Fibroblast of mammary gland (primary cell): ENCODE data around the gene SH3GL3.

Source experiments
- DNase-seq: peaks from one replicate; pipeline ENCODE4 v3.0.0-alpha.2; 2010; ENCODE audit warnings: low read depth
- H3K4me3 ChIP-seq: 2 replicates; pipeline ENCODE4 v1.5.1; 2011; ENCODE audit warnings: low read depth, mild to moderate bottlenecking, low read length, moderate library complexity; ENCODE audit not compliant: control insufficient read depth
- TF ChIP-seq, protein P1 (sequence below): conservative IDR thresholded peaks from 2 replicates; pipeline ENCODE4 v1.5.1; 2011; ENCODE audit warnings: low read depth, low read length, inconsistent platforms; ENCODE audit not compliant: control insufficient read depth, insufficient read depth

The SH3GL3 gene

DNA sequence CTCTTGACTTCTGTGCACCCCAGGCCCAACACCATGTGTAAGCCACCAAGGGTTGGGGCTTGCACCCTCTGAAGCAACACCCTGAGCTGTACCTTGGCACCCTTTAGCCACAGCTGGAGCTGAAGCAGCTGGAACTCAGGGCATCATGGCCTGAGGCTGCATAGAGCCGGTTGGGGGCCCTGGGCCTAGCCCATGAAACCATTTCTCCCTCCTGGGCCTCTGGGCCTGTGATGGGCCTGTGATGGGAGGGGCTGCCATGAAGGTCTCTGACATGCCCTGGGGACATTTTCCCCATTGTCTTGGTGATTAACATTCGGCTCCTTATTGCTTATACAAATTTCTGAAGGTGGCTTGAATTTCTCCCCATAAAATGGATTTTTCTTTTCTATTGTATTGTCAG lies 184.4 kb downstream of the SH3GL3 start:
- TF ChIP-seq, protein P1, sequence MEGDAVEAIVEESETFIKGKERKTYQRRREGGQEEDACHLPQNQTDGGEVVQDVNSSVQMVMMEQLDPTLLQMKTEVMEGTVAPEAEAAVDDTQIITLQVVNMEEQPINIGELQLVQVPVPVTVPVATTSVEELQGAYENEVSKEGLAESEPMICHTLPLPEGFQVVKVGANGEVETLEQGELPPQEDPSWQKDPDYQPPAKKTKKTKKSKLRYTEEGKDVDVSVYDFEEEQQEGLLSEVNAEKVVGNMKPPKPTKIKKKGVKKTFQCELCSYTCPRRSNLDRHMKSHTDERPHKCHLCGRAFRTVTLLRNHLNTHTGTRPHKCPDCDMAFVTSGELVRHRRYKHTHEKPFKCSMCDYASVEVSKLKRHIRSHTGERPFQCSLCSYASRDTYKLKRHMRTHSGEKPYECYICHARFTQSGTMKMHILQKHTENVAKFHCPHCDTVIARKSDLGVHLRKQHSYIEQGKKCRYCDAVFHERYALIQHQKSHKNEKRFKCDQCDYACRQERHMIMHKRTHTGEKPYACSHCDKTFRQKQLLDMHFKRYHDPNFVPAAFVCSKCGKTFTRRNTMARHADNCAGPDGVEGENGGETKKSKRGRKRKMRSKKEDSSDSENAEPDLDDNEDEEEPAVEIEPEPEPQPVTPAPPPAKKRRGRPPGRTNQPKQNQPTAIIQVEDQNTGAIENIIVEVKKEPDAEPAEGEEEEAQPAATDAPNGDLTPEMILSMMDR, result no peak
- H3K4me3 ChIP-seq, result no peak overlapping the region

GRCh38 chr15:83643201-83643600 lies 196.1 kb downstream of the SH3GL3 start:
- no peak overlapping the region for H3K4me3 ChIP-seq
- no peak for DNase-seq
- TF ChIP-seq, protein P1, result no peak

More for the DNA sequence above, 184.4 kb downstream of the SH3GL3 start:
- no peak for DNase-seq

DNA sequence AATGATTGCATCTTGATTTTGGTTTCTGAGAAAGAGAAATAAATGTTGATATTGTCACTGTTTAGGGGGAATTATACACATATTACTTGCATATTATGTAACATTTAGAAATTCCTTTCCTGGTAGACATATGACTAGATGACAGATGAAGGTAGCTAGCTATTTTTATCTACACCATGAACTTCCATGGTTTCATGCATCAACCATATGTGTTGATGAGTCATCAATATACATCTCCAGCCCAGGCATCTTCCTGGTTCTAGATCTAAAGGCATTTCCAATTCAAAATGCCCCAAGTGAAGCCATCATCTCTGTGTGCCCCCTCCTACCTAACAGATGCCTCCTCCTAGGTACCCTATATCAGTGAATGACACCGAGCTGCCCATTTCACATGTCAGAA lies 197.3 kb downstream of the SH3GL3 start:
- no peak for DNase-seq
- H3K4me3 ChIP-seq, result no peak overlapping the region
- TF ChIP-seq, protein P1, result no peak

GRCh38 chr15:83650831-83651230 lies 203.7 kb downstream of the SH3GL3 start:
- DNase-seq, result no peak
- TF ChIP-seq, protein P1, result no peak
- no peak overlapping the region for H3K4me3 ChIP-seq

DNA sequence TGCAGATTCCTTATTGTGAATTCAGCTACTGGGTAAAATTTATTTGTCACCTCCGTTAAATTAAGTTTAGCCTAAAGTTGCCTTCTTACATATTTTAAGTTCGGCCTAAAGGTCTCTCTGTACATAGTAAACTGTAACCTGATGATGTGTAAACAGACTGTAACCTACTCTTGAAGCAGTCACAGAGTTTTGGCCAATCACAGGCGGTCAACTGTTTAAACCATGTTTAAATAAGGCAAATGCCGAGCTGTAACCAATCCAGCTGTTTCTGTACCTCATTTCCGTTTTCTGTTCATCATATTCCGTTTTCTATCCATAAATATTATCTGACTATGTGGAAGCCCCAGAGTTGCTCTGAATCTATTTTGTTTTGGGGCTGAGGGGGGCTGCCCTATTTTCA lies 204.4 kb downstream of the SH3GL3 start:
- H3K4me3 ChIP-seq, result no peak overlapping the region
- TF ChIP-seq, protein P1, result no peak
- no peak for DNase-seq

GRCh38 chr15:83652626-83653204 lies 205.6 kb downstream of the SH3GL3 start:
- H3K4me3 ChIP-seq, result no peak overlapping the region
- no peak for DNase-seq
- TF ChIP-seq, protein P1, result no peak

GRCh38 chr15:83653288-83653638 lies 206.1 kb downstream of the SH3GL3 start:
- no peak for DNase-seq
- TF ChIP-seq, protein P1, result no peak
- no peak overlapping the region for H3K4me3 ChIP-seq
